ENCODE measurements around the gene HOXB1.

DNA sequence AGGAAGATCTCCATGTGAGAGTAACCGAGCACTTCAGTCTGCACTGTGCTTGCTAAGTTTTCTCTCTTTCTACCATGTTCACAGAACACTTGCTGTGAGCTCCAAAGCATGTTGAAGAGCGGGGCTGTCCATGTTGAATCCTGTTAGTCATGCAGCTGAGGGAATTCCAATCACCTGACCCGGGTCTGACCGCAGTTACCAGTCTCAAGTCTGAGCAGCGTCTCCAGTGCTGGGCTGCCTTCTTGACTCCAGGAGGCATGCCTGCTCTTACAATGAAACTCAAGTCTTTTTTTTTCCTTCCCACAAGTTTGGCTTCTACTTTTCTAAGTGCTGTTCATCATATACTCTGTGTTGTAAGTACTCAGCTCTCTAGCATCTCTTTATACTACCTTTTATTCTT lies 44.3 kb downstream of the HOXB1 start:
- TF ChIP-seq CBX2 (IDR thresholded peaks at IDR 0.05; ENCODE audit: low read depth, low read length) (no peak), CBX2 (CRISPR knock-in tag; IDR thresholded peaks at IDR 0.05; ENCODE audit: low read depth) (no peak), EZH2 (conservative IDR thresholded peaks at IDR 0.05; ENCODE audit: low read depth, low read length) (no peak), ZNF274 (CRISPR knock-in tag; IDR thresholded peaks at IDR 0.05) (no peak)
